Pulmonary artery endothelial cell (primary cell): Measurements from ENCODE around the gene MMP27. TPM values are rescaled to one million over a fixed set of nuclear protein-coding genes. Genes with fewer than 3 reads are reported as not detected.

Experiments
- total RNA-seq: library from RNA; depleted of rRNA; stranded (reverse); fragments of >200 nt; gene quantifications from 2 replicates; pipeline ENCODE4 v1.2.3, GENCODE V29; 2014

The MMP27 gene
- total RNA-seq, 1 donor from 2014 or later: not detected

Other genes starting within 250 kb of the MMP27 start
- 0.11 TPM in 1 of 2 replicates, not detected in the other for gene MMP7, start 175.0 kb downstream of the MMP27 start, total RNA-seq
- gene MMP20, start 80.4 kb downstream of the MMP27 start, total RNA-seq: not detected in 2 replicates
- not detected in 2 replicates for gene MMP8, start 19.2 kb upstream of the MMP27 start, total RNA-seq
- gene MMP10, start 74.9 kb upstream of the MMP27 start, total RNA-seq: 8.0 and 13.3 TPM in 2 replicates
- gene MMP1, start 92.4 kb upstream of the MMP27 start, total RNA-seq: 450 and 1,378 TPM in 2 replicates
- gene MMP3, start 137.8 kb upstream of the MMP27 start, total RNA-seq: not detected in 2 replicates
- gene MMP12, start 169.2 kb upstream of the MMP27 start, total RNA-seq: not detected in 2 replicates
- gene MMP13, start 250.0 kb upstream of the MMP27 start, total RNA-seq: not detected in 2 replicates